HG02973 (cell line): ENCODE measurements around the gene BRINP3.

Experiments
- ATAC-seq: cut with Tn5 transposase; IDR thresholded peaks from one replicate; pipeline ENCODE4 v1.9.1; 2021; ENCODE audit warnings: moderate library complexity; ENCODE audit not compliant: unreplicated experiment

The BRINP3 gene

DNA sequence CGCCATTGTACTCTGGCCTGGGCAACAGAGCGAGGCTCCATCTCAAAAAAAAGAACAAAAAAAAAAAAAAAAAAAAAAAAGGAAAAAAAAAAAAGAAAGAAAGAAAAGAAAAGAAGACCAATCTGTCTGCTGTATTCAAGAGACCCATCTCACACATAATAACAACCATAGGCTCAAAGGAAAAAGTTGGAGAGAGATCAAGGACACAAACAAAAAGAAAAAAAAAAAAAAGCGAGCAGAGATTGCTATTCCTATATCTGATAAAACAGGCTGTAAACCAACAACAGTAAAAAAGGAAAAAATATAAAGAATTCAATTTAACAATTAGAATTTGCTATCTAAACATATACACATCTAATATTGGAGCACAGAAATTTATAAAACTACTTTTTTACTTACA, 150.4 kb downstream of the BRINP3 start:
- ATAC-seq, result no peak

DNA sequence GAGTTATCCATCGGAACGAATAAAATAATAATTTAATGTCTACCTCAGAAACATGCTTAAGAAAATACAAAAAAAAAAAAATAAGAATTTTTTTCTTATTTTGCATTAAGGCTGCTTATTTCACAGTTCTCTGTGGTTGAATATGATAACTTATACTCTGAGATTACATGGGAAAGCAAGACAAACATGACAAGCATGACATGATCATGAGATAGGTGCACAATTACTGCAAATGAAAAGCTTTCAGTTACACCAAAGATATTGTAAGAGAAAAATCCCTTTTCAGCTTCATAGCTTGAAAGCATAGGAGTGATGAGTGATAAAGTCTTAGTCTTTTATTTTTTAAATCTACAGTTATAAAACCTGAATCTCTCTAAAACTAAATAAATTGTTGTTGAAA, 154.1 kb downstream of the BRINP3 start:
- no peak for ATAC-seq

- no peak for ATAC-seq
These were observed 155.4 kb downstream of the BRINP3 start for GRCh38 chr1:190322274-190322673.

DNA sequence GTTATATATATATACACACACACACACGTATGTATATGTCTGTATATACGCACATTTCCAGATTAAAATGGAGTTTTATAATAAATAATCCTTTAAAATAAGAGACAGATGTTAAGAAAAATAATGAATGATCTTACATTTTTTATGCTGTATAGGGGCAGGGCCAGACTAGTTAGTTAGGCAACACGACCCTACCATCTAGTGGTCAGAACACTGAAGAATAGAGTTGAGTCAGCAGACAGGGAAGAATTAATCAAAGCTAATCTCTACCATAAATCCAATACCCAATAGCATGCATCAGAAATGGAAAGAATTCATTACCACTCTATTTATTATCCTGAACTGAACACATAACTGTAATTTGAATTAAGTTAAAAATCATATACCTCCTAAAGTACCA, 156.7 kb downstream of the BRINP3 start:
- no peak for ATAC-seq

GRCh38 chr1:190312763-190313162, 164.9 kb downstream of the BRINP3 start:
- ATAC-seq, result no peak

DNA sequence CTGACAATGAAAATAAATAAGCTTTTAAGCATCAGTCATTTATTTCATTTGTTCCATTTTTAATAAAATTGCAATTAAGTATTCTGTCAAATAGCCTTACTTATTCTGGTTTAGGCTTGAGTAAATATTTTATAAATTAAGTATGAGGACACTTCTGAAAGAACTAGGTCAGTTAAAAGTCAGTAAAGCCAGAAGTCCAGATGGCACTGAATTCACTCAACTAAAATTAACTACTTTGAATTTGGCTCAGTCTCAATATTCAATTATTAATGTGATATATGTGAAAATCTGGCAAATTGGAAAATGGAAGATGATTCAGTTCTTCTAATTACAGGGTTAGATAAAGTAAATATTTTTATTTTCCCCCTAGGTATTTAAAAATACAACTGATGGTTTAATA, 174.2 kb downstream of the BRINP3 start:
- ATAC-seq, result no peak

GRCh38 chr1:190296453-190296852, 181.2 kb downstream of the BRINP3 start:
- no peak for ATAC-seq

- ATAC-seq, result no peak
These were observed 187.8 kb downstream of the BRINP3 start for GRCh38 chr1:190289897-190290296.

GRCh38 chr1:190286111-190286510, 191.6 kb downstream of the BRINP3 start:
- no peak for ATAC-seq

DNA sequence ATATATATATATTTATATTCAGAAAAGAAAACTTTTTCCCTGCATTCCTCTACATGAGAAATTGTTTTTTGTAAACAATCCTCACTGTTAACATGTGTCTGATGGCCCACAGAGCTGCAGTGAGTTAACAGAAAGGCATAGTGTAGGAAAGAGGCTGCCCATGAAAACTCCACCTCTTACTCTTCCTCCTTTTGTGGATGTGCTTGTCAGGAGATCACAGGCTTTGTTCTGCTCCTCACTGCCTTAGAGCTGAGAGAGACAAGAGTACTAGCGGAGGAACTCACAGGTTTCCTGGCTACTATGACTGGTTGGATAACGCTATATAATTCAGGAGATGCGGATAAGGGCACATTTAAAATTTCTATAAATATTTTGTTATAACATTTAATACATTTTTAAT, 200.6 kb downstream of the BRINP3 start:
- ATAC-seq, result no peak

DNA sequence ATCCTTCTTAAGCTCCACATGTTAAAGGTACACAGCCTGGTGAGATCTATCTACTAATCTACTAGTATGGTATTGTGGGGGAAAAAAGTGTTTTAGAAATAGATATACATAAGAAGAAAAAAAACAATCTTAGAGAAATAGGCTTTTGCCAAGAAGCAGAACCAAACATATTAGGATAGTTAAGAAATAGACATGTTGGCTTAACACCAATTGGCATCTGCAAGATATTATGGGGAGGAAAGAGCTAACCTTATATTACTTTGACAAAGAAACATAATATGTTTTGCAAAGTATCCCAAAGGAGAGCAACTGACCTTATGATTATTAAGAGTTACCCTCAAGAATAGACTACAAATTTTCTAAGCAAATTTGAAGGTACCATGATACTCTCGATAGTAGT, 202.9 kb downstream of the BRINP3 start:
- ATAC-seq, result no peak

DNA sequence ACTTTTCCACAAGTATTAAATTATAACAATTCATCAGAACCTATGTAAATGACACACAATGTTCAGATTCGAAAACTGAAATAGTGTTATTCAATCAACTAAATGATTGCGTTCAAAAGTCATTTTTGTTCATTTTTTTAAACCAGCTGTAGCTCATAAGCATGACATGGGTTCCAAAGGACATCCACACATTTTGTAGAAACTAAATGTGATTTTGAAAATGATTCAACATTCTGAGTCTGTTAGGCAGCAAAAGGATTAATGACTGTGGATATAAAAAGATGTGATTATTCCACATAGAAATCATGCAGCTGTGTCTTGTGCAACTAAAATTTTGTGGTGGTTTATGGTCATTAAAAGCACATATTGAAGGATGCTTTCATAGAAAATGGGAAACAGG, 204.5 kb downstream of the BRINP3 start:
- no peak for ATAC-seq

DNA sequence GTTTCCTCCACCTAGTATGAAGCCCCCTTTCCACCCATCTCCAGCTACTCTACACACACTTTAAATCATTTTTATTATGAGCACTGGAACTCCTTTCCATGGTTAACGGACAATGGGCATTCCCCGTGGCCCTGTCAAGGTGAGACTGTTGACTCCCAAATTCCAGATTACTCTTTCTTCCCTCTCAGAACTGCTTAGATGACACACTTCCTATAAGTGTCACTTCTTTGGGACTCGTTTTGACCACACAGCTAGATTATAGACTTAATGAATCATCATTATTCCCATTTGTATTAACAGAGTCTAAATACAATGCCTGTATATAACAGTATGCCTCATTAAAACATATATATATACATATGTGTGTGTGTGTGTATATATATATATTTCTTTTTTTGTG, 215.1 kb downstream of the BRINP3 start:
- ATAC-seq, result no peak

- no peak for ATAC-seq
These were observed 218.2 kb downstream of the BRINP3 start for GRCh38 chr1:190259424-190259823.

- no peak for ATAC-seq
These were observed 219.7 kb downstream of the BRINP3 start for GRCh38 chr1:190258003-190258402.

DNA sequence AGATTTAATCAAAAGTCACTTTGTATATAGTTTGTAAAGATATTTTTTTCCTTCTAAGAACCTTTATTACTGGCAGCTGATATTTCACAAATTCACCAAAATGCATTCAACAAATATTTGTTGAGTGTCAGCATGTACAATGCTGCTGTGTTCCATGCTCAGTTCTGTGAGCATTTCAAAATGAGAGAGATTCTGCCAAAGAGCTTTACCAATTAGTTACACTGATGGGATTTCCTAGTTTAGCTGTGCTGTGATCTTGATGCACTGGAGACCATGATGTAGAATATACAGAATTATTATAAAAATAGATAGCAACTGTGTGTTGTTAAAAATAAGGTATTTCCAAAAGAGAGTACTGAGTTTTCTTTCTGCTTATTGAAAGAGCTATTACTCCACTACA, 225.6 kb downstream of the BRINP3 start:
- no peak for ATAC-seq

DNA sequence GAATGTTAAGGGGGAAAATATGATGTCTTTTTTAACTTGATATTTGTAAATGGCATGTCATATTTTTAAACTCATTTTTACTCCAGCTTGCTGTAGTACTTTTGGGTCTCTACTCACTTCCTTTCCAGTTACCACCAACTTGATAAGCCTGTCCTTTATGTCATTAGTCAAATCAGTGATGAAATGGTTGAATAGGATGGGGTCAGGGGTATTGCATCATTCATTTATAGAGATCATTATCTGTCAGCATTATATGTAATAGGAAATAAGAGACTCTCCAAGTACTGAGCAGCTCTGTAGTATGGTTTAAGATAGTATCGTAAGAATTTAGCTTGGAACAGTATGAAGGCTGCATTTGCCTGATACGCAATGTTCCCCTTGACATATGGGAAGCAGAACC, 227.3 kb downstream of the BRINP3 start:
- ATAC-seq, result no peak

DNA sequence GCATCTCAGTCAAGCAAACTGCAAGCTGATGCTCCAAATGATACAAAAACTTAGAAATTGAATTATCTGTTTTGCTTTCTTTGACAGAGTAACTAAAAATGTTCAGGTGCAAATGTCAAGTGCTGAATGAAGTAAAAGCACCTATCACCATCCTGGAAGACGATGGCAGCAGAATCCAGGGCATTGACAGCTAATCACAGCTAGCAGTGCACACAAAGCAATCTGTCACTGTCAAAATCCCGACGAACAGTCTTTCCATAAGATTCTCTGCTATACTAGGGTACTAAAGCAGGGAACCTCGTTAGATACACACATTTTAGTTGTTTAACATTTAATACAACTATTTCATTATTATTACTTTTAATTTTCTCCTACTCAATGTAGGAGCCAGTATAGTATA, 233.3 kb downstream of the BRINP3 start:
- no peak for ATAC-seq

GRCh38 chr1:190243056-190243455, 234.6 kb downstream of the BRINP3 start:
- no peak for ATAC-seq

GRCh38 chr1:190226006-190226405, 251.7 kb downstream of the BRINP3 start:
- ATAC-seq, result no peak

GRCh38 chr1:190212450-190212849, 265.2 kb downstream of the BRINP3 start:
- ATAC-seq, result no peak

- no peak for ATAC-seq
These were observed 269.9 kb downstream of the BRINP3 start for GRCh38 chr1:190207733-190208132.

- ATAC-seq, result no peak
These were observed 272.0 kb downstream of the BRINP3 start for GRCh38 chr1:190205713-190206112.

DNA sequence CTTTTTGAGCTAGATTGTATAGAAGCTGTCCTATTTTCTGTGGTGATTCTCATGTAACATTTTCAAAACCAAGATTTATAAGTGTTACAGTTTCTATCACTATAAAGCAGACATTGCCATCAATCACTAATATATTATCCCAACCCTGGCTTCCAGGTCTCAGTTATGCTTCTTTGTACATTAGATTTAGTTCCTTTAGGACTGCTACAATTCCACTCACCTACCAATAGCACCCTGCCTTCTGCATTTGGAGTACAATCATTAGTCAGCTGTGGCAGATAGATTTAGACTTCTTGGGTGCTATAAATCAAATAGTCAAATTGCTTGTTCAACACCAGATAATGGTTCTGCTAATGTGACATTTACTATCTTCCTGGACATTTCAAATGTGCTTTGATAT, 281.6 kb downstream of the BRINP3 start:
- no peak for ATAC-seq
